SK-N-SH (cell line): Measurements from ENCODE around the gene GPR107. TPM values are rescaled to one million over a fixed set of nuclear protein-coding genes. Genes with fewer than 3 reads are reported as not detected.

Source experiments
- CTCF ChIA-PET: fragments of 300-600, 350-600 bp; formaldehyde crosslinking; extraction: SDS; loops from one replicate; lab custom pipeline; 2021; lab: Yijun Ruan, JAX
- POLR2A ChIA-PET: fragments of 350-600 bp; sonication (Branson Sonifier 250); formaldehyde crosslinking; extraction: SDS; loops from one replicate; lab custom pipeline; 2020; ENCODE audit warnings: antibody characterized with exemption, inconsistent platforms; lab: Yijun Ruan, JAX
- DNase-seq: peaks from one replicate; pipeline ENCODE4 v3.0.0; 2012
- H2AFZ ChIP-seq: fragments of 200-600 bp; sonication (generic); 2 replicates; pipeline ENCODE4 v1.8.1; 2016; ENCODE audit warnings: antibody characterized with exemption, mild to moderate bottlenecking, low read depth
- H3F3A ChIP-seq: fragments of 200-600 bp; sonication (generic); replicated peaks from 2 replicates; pipeline ENCODE3; 2016; ENCODE audit warnings: antibody characterized with exemption, mild to moderate bottlenecking; ENCODE audit not compliant: insufficient read depth
- H3K27ac ChIP-seq, 2 experiments: fragments of 200-500 bp in 1 of 2; fragments of 200-600 bp in 1 of 2; sonication (Bioruptor generic) in 1 of 2; sonication (generic), shearing (Covaris generic) in 1 of 2; 2 replicates each; pipeline versions ENCODE4 v1.5.1 to v1.6.1; 2014 to 2016; ENCODE audit warnings: low read depth in 2 of 2, inconsistent platforms in 1 of 2, low read length in 1 of 2, mild to moderate bottlenecking in 1 of 2, mixed read lengths in 1 of 2
- H3K27me3 ChIP-seq: fragments of 200-600 bp; sonication (generic), shearing (Covaris generic); 2 replicates; pipeline ENCODE4 v1.6.1; 2016; ENCODE audit warnings: mixed run types; ENCODE audit not compliant: insufficient read depth
- H3K36me3 ChIP-seq, 2 experiments: fragments of 200-500 bp in 1 of 2; fragments of 200-600 bp in 1 of 2; sonication (Bioruptor generic) in 1 of 2; sonication (generic) in 1 of 2; replicated peaks in 1 of 2; 2 replicates each; pipeline versions ENCODE3 to v1.5.1; 2014 to 2016; ENCODE audit warnings: low read length in 1 of 2, mild to moderate bottlenecking in 1 of 2; ENCODE audit not compliant: insufficient read depth in 2 of 2, control insufficient read depth in 1 of 2
- H3K4me1 ChIP-seq, 2 experiments: fragments of 200-500 bp in 1 of 2; fragments of 200-600 bp in 1 of 2; sonication (Bioruptor generic) in 1 of 2; sonication (generic), shearing (Covaris generic) in 1 of 2; 2 replicates each; pipeline versions ENCODE4 v1.5.1 to v1.6.1; 2014 to 2016; ENCODE audit warnings: low read depth in 1 of 2, low read length in 1 of 2, mixed run types in 1 of 2; ENCODE audit not compliant: insufficient read depth in 2 of 2, control insufficient read depth in 1 of 2
- H3K4me2 ChIP-seq: fragments of 200-600 bp; sonication (generic), shearing (Covaris generic); 2 replicates; pipeline ENCODE4 v1.6.1; 2017; ENCODE audit warnings: mixed run types
- H3K4me3 ChIP-seq, 2 experiments: fragments of 200-500 bp in 1 of 2; fragments of 200-600 bp in 1 of 2; sonication (Bioruptor generic) in 1 of 2; sonication (generic), shearing (Covaris generic) in 1 of 2; 2 replicates each; pipeline versions ENCODE4 v1.5.1 to v1.8.1; 2014 to 2016; ENCODE audit warnings: low read depth in 2 of 2, inconsistent platforms in 1 of 2, low read length in 1 of 2, mild to moderate bottlenecking in 1 of 2, mixed read lengths in 1 of 2, moderate library complexity in 1 of 2
- H3K79me2 ChIP-seq: fragments of 200-600 bp; sonication (generic); 2 replicates; pipeline ENCODE4 v1.8.1; 2017; ENCODE audit warnings: mild to moderate bottlenecking; ENCODE audit not compliant: insufficient read depth
- H3K9ac ChIP-seq: fragments of 200-600 bp; sonication (generic); 2 replicates; pipeline ENCODE4 v1.6.1; 2017; ENCODE audit warnings: mixed run types
- H3K9me2 ChIP-seq: fragments of 200-600 bp; sonication (generic); 2 replicates; pipeline ENCODE4 v1.6.1; 2017; ENCODE audit warnings: mixed run types
- H3K9me3 ChIP-seq: fragments of 200-600 bp; sonication (generic); 2 replicates; pipeline ENCODE4 v1.6.1; 2017; ENCODE audit warnings: mixed run types, mild to moderate bottlenecking, moderate library complexity
- H4K20me1 ChIP-seq: fragments of 200-600 bp; sonication (generic); 2 replicates; pipeline ENCODE4 v1.6.1; 2017; ENCODE audit warnings: mild to moderate bottlenecking, mixed run types; ENCODE audit not compliant: insufficient read depth
- FOSL2 ChIP-seq: IDR thresholded peaks from 2 replicates; pipeline ENCODE4 v1.4.0; 2012; ENCODE audit warnings: low read depth, mild to moderate bottlenecking, moderate library complexity, borderline replicate concordance
- FOXM1 ChIP-seq: IDR thresholded peaks from 2 replicates; pipeline ENCODE4 v1.4.0; 2012; ENCODE audit warnings: low read depth, mild to moderate bottlenecking
- GATA2 ChIP-seq: sonication (generic); formaldehyde crosslinking; IDR thresholded peaks from 2 replicates; pipeline ENCODE4 v1.5.0; 2020; ENCODE audit warnings: mild to moderate bottlenecking, missing genetic modification reagents
- JUND ChIP-seq: IDR thresholded peaks from 2 replicates; pipeline ENCODE4 v1.4.0; 2012
- MXI1 ChIP-seq: IDR thresholded peaks from 2 replicates; pipeline ENCODE4 v1.6.1; 2012; ENCODE audit warnings: mild to moderate bottlenecking, low read depth, low read length, improper control_type of control experiment
- NFIC ChIP-seq: IDR thresholded peaks from 2 replicates; pipeline ENCODE4 v1.4.0; 2012; ENCODE audit warnings: borderline replicate concordance
- NRF1 ChIP-seq: IDR thresholded peaks from 2 replicates; pipeline ENCODE4 v1.6.1; 2012; ENCODE audit warnings: low read depth, mild to moderate bottlenecking, low read length
- RXRA ChIP-seq: IDR thresholded peaks from 2 replicates; pipeline ENCODE4 v1.4.0; 2012; ENCODE audit warnings: low read depth, mild to moderate bottlenecking, borderline replicate concordance
- SIN3A ChIP-seq: IDR thresholded peaks from 2 replicates; pipeline ENCODE4 v1.6.1; 2012; ENCODE audit warnings: low read depth, mild to moderate bottlenecking, low read length, moderate library complexity, borderline replicate concordance
- TAF1 ChIP-seq: IDR thresholded peaks from 2 replicates; pipeline ENCODE4 v1.6.1; 2012; ENCODE audit warnings: low read depth, mild to moderate bottlenecking, low read length, moderate library complexity, borderline replicate concordance
- TEAD4 ChIP-seq: IDR thresholded peaks from 2 replicates; pipeline ENCODE4 v1.4.0; 2012; ENCODE audit warnings: mild to moderate bottlenecking, borderline replicate concordance; ENCODE audit not compliant: insufficient read depth
- USF2 ChIP-seq: fragments of 150-350 bp; IDR thresholded peaks from 2 replicates; pipeline ENCODE4 v1.6.1; 2017; ENCODE audit warnings: antibody characterized with exemption, low read length, low read depth, borderline replicate concordance
- WGBS: methylation state at CpG from one replicate; pipeline ENCODE4 v1.1.6; 2017; ENCODE audit warnings: low lambda C conversion rate; 5-methylcytosine and 5-hydroxymethylcytosine counted together
- polyA plus RNA-seq, 3 experiments: library from polyadenylated mRNA; depleted of rRNA; stranded (reverse); fragments of >200 nt; gene quantifications; 2 replicates each; pipeline ENCODE4 v1.2.3, GENCODE V29; 2012
- TF ChIP-seq, protein P1 (sequence below): IDR thresholded peaks from 2 replicates; pipeline ENCODE4 v1.4.0; 2012; ENCODE audit warnings: low read depth
- TF ChIP-seq, protein P2 (sequence below): fragments of 150-350 bp; IDR thresholded peaks from 2 replicates; pipeline ENCODE4 v1.6.1; 2016; ENCODE audit warnings: mild to moderate bottlenecking, low read depth, low read length
- TF ChIP-seq, protein P3 (sequence below): fragments of 200-600 bp; sonication (generic); IDR thresholded peaks from 2 replicates; pipeline ENCODE4 v1.6.1; 2017; ENCODE audit warnings: antibody characterized with exemption, mild to moderate bottlenecking, moderate library complexity
- TF ChIP-seq, protein P4 (sequence below): IDR thresholded peaks from 2 replicates; pipeline ENCODE4 v1.4.0; 2012; ENCODE audit warnings: low read depth, borderline replicate concordance

GPR107 gene
- polyA plus RNA-seq, 1 of the 3 experiments (the other 2 are of a cell fraction), result 23.0 TPM

DNA sequence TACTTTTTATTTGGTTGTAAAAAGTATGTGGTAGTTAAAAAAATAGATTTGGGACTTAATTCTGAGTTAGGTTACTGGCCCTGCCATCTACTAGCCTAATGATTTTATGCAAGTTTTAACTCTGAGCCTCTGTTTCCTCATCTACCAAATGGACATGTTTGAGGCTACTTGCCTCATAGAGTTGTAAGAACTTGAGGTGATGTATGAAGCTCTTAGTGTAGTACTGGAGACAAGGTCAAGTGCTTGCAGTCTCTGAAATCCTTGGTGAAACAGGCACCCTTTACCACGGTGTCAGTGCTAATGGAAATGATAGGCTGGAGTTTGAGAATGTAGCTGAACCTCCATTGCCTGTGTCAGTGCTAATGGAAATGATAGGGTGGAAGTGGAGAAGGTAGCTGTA is 15.3 kb downstream of the GPR107 start:
- H4K20me1 ChIP-seq, result peaks cover 67% of the 10 kb centered on the region
- H3K4me1 ChIP-seq, result peaks cover 2 to 9% of the 10 kb centered on the region in 2 experiments; a peak in 2 of 4 replicates
- H3K27ac ChIP-seq, result no peak overlapping the region
- POLR2A ChIA-PET, result no interaction called here
- peaks cover 98% of the 10 kb centered on the region for H3K79me2 ChIP-seq
- no peak overlapping the region for H3K9ac ChIP-seq
- H3K27me3 ChIP-seq, result no peaks in the 10 kb centered on the region
- H3K36me3 ChIP-seq, result peaks cover 0 to 5% of the 10 kb centered on the region in 2 experiments
- no peaks in the 10 kb centered on the region for H3K9me2 ChIP-seq
- H2AFZ ChIP-seq, result no peak overlapping the region
- 100% methylated on average over 1 of the region's 1 CpG for WGBS
- TF ChIP-seq, protein P1, sequence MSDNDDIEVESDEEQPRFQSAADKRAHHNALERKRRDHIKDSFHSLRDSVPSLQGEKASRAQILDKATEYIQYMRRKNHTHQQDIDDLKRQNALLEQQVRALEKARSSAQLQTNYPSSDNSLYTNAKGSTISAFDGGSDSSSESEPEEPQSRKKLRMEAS, result no peak
- TF ChIP-seq TAF1, result no peak
- no peak for TF ChIP-seq FOSL2
- TF ChIP-seq NFIC, result no peak
- TF ChIP-seq USF2, result no peak
- TF ChIP-seq, protein P2, sequence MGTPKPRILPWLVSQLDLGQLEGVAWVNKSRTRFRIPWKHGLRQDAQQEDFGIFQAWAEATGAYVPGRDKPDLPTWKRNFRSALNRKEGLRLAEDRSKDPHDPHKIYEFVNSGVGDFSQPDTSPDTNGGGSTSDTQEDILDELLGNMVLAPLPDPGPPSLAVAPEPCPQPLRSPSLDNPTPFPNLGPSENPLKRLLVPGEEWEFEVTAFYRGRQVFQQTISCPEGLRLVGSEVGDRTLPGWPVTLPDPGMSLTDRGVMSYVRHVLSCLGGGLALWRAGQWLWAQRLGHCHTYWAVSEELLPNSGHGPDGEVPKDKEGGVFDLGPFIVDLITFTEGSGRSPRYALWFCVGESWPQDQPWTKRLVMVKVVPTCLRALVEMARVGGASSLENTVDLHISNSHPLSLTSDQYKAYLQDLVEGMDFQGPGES, result no peak
- TF ChIP-seq FOXM1, result no peak
- TF ChIP-seq JUND, result no peak
- no peak for TF ChIP-seq MXI1
- no peak for TF ChIP-seq SIN3A
- TF ChIP-seq, protein P3, sequence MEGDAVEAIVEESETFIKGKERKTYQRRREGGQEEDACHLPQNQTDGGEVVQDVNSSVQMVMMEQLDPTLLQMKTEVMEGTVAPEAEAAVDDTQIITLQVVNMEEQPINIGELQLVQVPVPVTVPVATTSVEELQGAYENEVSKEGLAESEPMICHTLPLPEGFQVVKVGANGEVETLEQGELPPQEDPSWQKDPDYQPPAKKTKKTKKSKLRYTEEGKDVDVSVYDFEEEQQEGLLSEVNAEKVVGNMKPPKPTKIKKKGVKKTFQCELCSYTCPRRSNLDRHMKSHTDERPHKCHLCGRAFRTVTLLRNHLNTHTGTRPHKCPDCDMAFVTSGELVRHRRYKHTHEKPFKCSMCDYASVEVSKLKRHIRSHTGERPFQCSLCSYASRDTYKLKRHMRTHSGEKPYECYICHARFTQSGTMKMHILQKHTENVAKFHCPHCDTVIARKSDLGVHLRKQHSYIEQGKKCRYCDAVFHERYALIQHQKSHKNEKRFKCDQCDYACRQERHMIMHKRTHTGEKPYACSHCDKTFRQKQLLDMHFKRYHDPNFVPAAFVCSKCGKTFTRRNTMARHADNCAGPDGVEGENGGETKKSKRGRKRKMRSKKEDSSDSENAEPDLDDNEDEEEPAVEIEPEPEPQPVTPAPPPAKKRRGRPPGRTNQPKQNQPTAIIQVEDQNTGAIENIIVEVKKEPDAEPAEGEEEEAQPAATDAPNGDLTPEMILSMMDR, result no peak
- TF ChIP-seq NRF1, result no peak
- no peak for TF ChIP-seq RXRA
- TF ChIP-seq, protein P4, sequence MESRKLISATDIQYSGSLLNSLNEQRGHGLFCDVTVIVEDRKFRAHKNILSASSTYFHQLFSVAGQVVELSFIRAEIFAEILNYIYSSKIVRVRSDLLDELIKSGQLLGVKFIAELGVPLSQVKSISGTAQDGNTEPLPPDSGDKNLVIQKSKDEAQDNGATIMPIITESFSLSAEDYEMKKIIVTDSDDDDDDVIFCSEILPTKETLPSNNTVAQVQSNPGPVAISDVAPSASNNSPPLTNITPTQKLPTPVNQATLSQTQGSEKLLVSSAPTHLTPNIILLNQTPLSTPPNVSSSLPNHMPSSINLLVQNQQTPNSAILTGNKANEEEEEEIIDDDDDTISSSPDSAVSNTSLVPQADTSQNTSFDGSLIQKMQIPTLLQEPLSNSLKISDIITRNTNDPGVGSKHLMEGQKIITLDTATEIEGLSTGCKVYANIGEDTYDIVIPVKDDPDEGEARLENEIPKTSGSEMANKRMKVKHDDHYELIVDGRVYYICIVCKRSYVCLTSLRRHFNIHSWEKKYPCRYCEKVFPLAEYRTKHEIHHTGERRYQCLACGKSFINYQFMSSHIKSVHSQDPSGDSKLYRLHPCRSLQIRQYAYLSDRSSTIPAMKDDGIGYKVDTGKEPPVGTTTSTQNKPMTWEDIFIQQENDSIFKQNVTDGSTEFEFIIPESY, result no peak
- no peak for TF ChIP-seq GATA2 (CRISPR knock-in tag)
- TF ChIP-seq TEAD4, result no peak
- H3K9me3 ChIP-seq, result no peaks in the 10 kb centered on the region
- H3K4me3 ChIP-seq, result no peak overlapping the region
- DNase-seq, result no peak
- CTCF ChIA-PET, result interaction anchor here (1.0 to 1.2 kb wide), 3 partner anchors 12 to 167 kb away, joined by 3 to 4 read pairs (median 3); no protein-coding TSS in a partner anchor
- H3K4me2 ChIP-seq, result no peak overlapping the region
- no peaks in the 10 kb centered on the region for H3F3A ChIP-seq
